Keratinocyte (primary cell): ENCODE results near the gene FMO1. TPM values are rescaled to one million over a fixed set of nuclear protein-coding genes. Genes with fewer than 3 reads are reported as not detected.

ENCODE experiments used
- DNase-seq: peaks from one replicate; pipeline ENCODE4 v3.0.0-alpha.2; 2011; ENCODE audit warnings: low read depth, missing footprints, low spot score
- FAIRE-seq: peaks from 2 replicates; lab custom pipeline; 2011; peaks lifted over from hg19 to GRCh38; lab: Jason Lieb, UNC
- H2AFZ ChIP-seq: 2 replicates; pipeline ENCODE4 v1.6.0; 2012; ENCODE audit warnings: low read length, control low read depth, inconsistent platforms; ENCODE audit not compliant: control insufficient read depth
- H3K27ac ChIP-seq: 2 replicates; pipeline ENCODE4 v1.5.1; 2011; ENCODE audit warnings: low read length; ENCODE audit not compliant: control insufficient read depth, insufficient read depth
- H3K27me3 ChIP-seq: 3 replicates; pipeline ENCODE4 v1.6.0; 2011; ENCODE audit warnings: low read length; ENCODE audit not compliant: control insufficient read depth, insufficient read depth; ENCODE audit errors: extremely low read depth
- H3K36me3 ChIP-seq, 2 experiments: 2 replicates in 1 of 2; 3 replicates in 1 of 2; pipeline ENCODE4 v1.5.1; 2011; ENCODE audit warnings: low read length in 2 of 2, mild to moderate bottlenecking in 1 of 2; ENCODE audit not compliant: control insufficient read depth in 2 of 2, insufficient read depth in 2 of 2; ENCODE audit errors: extremely low read depth in 1 of 2
- H3K4me1 ChIP-seq: 3 replicates; pipeline ENCODE4 v1.5.1; 2011; ENCODE audit warnings: low read length; ENCODE audit not compliant: control insufficient read depth, insufficient read depth; ENCODE audit errors: extremely low read depth
- H3K4me2 ChIP-seq: 3 replicates; pipeline ENCODE4 v1.6.0; 2011; ENCODE audit warnings: low read depth, low read length; ENCODE audit not compliant: control insufficient read depth, insufficient read depth; ENCODE audit errors: extremely low read depth
- H3K4me3 ChIP-seq, 3 experiments: fragments of 200-600 bp in 1 of 3; sonication (generic) in 1 of 3; 2 replicates in 2 of 3; 3 replicates in 1 of 3; pipeline ENCODE4 v1.5.1; 2011 to 2016; ENCODE audit warnings: low read length in 3 of 3, mild to moderate bottlenecking in 3 of 3, control low read depth in 2 of 3, inconsistent platforms in 1 of 3, low read depth in 1 of 3, mixed read lengths in 1 of 3, mixed run types in 1 of 3, moderate library complexity in 1 of 3; ENCODE audit not compliant: control insufficient read depth in 2 of 3, insufficient read depth in 2 of 3; ENCODE audit errors: extremely low read depth in 1 of 3
- H3K79me2 ChIP-seq: 2 replicates; pipeline ENCODE4 v1.6.0; 2012; ENCODE audit warnings: low read length; ENCODE audit not compliant: control insufficient read depth, insufficient read depth
- H3K9ac ChIP-seq: 3 replicates; pipeline ENCODE4 v1.6.0; 2011; ENCODE audit warnings: low read length; ENCODE audit not compliant: control insufficient read depth, insufficient read depth; ENCODE audit errors: extremely low read depth
- H3K9me1 ChIP-seq: 3 replicates; pipeline ENCODE4 v1.6.0; 2011; ENCODE audit warnings: low read length; ENCODE audit not compliant: control insufficient read depth, insufficient read depth; ENCODE audit errors: extremely low read depth
- H3K9me3 ChIP-seq: 2 replicates; pipeline ENCODE4 v1.5.1; 2012; ENCODE audit warnings: low read depth, low read length; ENCODE audit not compliant: control insufficient read depth
- H4K20me1 ChIP-seq: 3 replicates; pipeline ENCODE4 v1.6.0; 2011; ENCODE audit warnings: low read length; ENCODE audit not compliant: control insufficient read depth, insufficient read depth; ENCODE audit errors: extremely low read depth
- CTCF ChIP-seq, 3 experiments: IDR thresholded peaks in 1 of 3; conservative IDR thresholded peaks in 1 of 3; optimal IDR thresholded peaks in 1 of 3; 2 replicates in 2 of 3; 3 replicates in 1 of 3; pipeline versions ENCODE3 to v1.5.1; 2011; ENCODE audit warnings: low read length in 3 of 3, mild to moderate bottlenecking in 3 of 3, moderate library complexity in 2 of 3, control low read depth in 1 of 3, inconsistent platforms in 1 of 3; ENCODE audit not compliant: insufficient read depth in 2 of 3; ENCODE audit errors: extremely low read depth in 1 of 3
- EZH2 ChIP-seq: IDR thresholded peaks from one replicate; pipeline ENCODE4 v1.6.1; 2012; ENCODE audit warnings: inconsistent platforms, mild to moderate bottlenecking, low read length, moderate library complexity
- dilution Hi-C: fragments of 300-500 bp; cut with MboI; formaldehyde crosslinking; loops from one replicate; pipeline ENCODE4 v1.7.0; 2020; ENCODE audit warnings: low sequenced_read_pairs; ENCODE audit not compliant: extremely low pct_ligation_motif_present
- polyA plus RNA-seq, 5 experiments: library from polyadenylated mRNA; depleted of rRNA in 3 of 5; stranded (reverse) in 3 of 5; stranded (forward) in 1 of 5; unstranded in 1 of 5; fragments of >200 nt; gene quantifications; 1 replicate in 1 of 5; 2 replicates in 3 of 5; 3 replicates in 1 of 5; pipeline versions ENCODE4 v1.2.1 to v1.2.3, GENCODE V29; 2011 to 2012; ENCODE audit warnings: missing spikeins in 2 of 5, low read depth in 1 of 5, low replicate concordance in 1 of 5

FMO1 gene
- polyA plus RNA-seq, 1 donor (not counting 4 experiments of a cell fraction or from before 2014, with no cell fraction given) = 0.07 TPM

GRCh38 chr1:171251952-171252300 lies 3.6 kb downstream of the FMO1 start:
- no peak for FAIRE-seq
- H3K9me3 ChIP-seq = no peaks in the 10 kb centered on the region
- dilution Hi-C loops = no loop called here
- no peak for TF ChIP-seq CTCF (optimal IDR thresholded peaks at IDR 0.05 in 1 of 3, IDR thresholded peaks at IDR 0.05 in 1 of 3, conservative IDR thresholded peaks at IDR 0.05 in 1 of 3; ENCODE audit: extremely low read depth in 1 of 3, insufficient read depth in 2 of 3, low read length in 3 of 3)
- TF ChIP-seq EZH2 = no peak
- H4K20me1 ChIP-seq = no peaks in the 10 kb centered on the region
- peak overlapping the region; percentile 94 for H2AFZ ChIP-seq
- peak overlapping the region; percentile 70 for H3K9ac ChIP-seq
- no peaks in the 10 kb centered on the region for H3K79me2 ChIP-seq
- H3K36me3 ChIP-seq = no peaks in the 10 kb centered on the region
- peak overlapping the region; percentile 93 for H3K4me2 ChIP-seq
- no peaks in the 10 kb centered on the region for H3K9me1 ChIP-seq
- DNase-seq = no peak
- H3K4me3 ChIP-seq = peak overlapping the region in 2 of 3 experiments; percentile 60 to 70
- no peaks in the 10 kb centered on the region for H3K27me3 ChIP-seq
- peaks cover 30% of the 10 kb centered on the region for H3K4me1 ChIP-seq
- no peak overlapping the region for H3K27ac ChIP-seq

DNA sequence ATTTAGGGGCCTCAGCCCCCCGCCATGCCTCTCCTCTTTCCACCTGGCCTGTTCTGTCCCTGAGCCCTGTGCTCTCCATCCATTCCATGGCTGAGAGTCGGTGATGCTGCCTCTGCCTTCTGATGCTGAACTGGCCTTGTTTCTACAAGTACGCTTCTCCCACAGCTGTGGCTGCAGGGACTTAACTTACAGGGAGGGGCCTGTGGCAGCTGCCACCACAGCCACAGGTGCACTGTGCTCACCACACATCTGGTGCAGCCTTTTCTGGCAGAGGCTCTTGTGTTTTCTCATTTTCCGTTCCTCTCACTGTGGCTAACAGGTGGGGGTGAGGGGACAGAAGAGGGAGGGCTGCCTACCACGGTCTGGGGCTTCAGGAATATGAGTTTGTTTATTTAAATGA lies 4.2 kb downstream of the FMO1 start:
- TF ChIP-seq CTCF (optimal IDR thresholded peaks at IDR 0.05 in 1 of 3, IDR thresholded peaks at IDR 0.05 in 1 of 3, conservative IDR thresholded peaks at IDR 0.05 in 1 of 3; ENCODE audit: extremely low read depth in 1 of 3, insufficient read depth in 2 of 3, low read length in 3 of 3) (no peak), EZH2 (no peak)
- Histone ChIP-seq H3K4me1 (peaks cover 36% of the 10 kb centered on the region), H3K4me3 (no peak overlapping the region), H3K27ac (no peak overlapping the region), H2AFZ (no peak overlapping the region), H4K20me1 (no peaks in the 10 kb centered on the region), H3K27me3 (no peaks in the 10 kb centered on the region), H3K4me2 (no peak overlapping the region), H3K9me3 (no peaks in the 10 kb centered on the region), H3K36me3 (no peaks in the 10 kb centered on the region), H3K9ac (no peak overlapping the region), H3K79me2 (no peaks in the 10 kb centered on the region), H3K9me1 (no peaks in the 10 kb centered on the region)
- FAIRE-seq (no peak), DNase-seq (no peak)
- dilution Hi-C loops = no loop called here
